HCT116 (cell line): ENCODE data around the gene CPNE9. TPM values are rescaled to one million over a fixed set of nuclear protein-coding genes. Genes with fewer than 3 reads are reported as not detected.

Source experiments
- ATAC-seq: fragments of 200-7000 bp; cut with Tn5 transposase; 2 replicates; pipeline ENCODE4 v1.9.1; 2020; ENCODE audit warnings: mild to moderate bottlenecking, moderate library complexity
- BruUV-seq: library from RNA; stranded (reverse); fragments of 400-500 nt; replicated peaks from 2 replicates; lab custom pipeline; 2021; lab: Mats Ljungman, UMichigan
- CTCF ChIA-PET: fragments of 300-600 bp; sonication (Branson Sonifier 250); formaldehyde crosslinking; loops from one replicate; lab custom pipeline; 2021; ENCODE audit warnings: antibody characterized with exemption; lab: Charles Lee
- POLR2A ChIA-PET: fragments of 300-600, 350-600 bp; sonication (Branson Sonifier 250); formaldehyde crosslinking; loops from one replicate; lab custom pipeline; 2021; ENCODE audit warnings: antibody characterized with exemption; lab: Charles Lee
- RAD21 ChIA-PET, 2 experiments: fragments of 300-600 bp; sonication (Branson Sonifier 250); formaldehyde crosslinking; loops; one replicate each; lab custom pipeline; 2023; ENCODE audit warnings: low total read pairs in 2 of 2; ENCODE audit not compliant: uncharacterized antibody in 2 of 2, unreplicated experiment in 2 of 2, low non-redundant PET in 1 of 2; lab: Charles Lee
- DNase-seq: peaks from one replicate; pipeline ENCODE4 v3.0.0-alpha.2; 2010; ENCODE audit warnings: low read depth, low spot score
- H2AFZ ChIP-seq: fragments of 200-600 bp; shearing (Covaris generic), sonication (generic); 2 replicates; pipeline ENCODE4 v1.6.1; 2017; ENCODE audit warnings: low read depth, mixed run types, mixed read lengths, antibody characterized with exemption, low read length; ENCODE audit not compliant: poor library complexity, severe bottlenecking
- H3K27ac ChIP-seq: 2 replicates; pipeline ENCODE4 v1.5.1; 2012; ENCODE audit warnings: low read depth, low read length
- H3K27me3 ChIP-seq: fragments of 200-600 bp; sonication (generic); 2 replicates; pipeline ENCODE4 v1.6.1; 2016; ENCODE audit warnings: mixed run types, low read length, mixed read lengths; ENCODE audit not compliant: insufficient read depth
- H3K36me3 ChIP-seq, 2 experiments: fragments of 200-500 bp in 1 of 2; fragments of 200-600 bp in 1 of 2; sonication (Bioruptor generic) in 1 of 2; sonication (generic) in 1 of 2; 2 replicates each; pipeline versions ENCODE4 v1.5.1 to v1.6.1; 2014 to 2016; ENCODE audit warnings: low read length in 2 of 2, inconsistent platforms in 1 of 2, mixed read lengths in 1 of 2, mixed run types in 1 of 2; ENCODE audit not compliant: insufficient read depth in 2 of 2, control insufficient read depth in 1 of 2
- H3K4me1 ChIP-seq, 2 experiments: fragments of 200-600 bp in 1 of 2; sonication (generic) in 1 of 2; 2 replicates each; pipeline versions ENCODE4 v1.5.1 to v1.6.1; 2012 to 2017; ENCODE audit warnings: low read length in 2 of 2, inconsistent platforms in 1 of 2, mild to moderate bottlenecking in 1 of 2, mixed read lengths in 1 of 2, mixed run types in 1 of 2, moderate library complexity in 1 of 2; ENCODE audit not compliant: insufficient read depth in 2 of 2, control insufficient read depth in 1 of 2
- H3K4me2 ChIP-seq: fragments of 200-600 bp; sonication (generic); 2 replicates; pipeline ENCODE4 v1.6.1; 2017; ENCODE audit warnings: mixed run types, low read length, mixed read lengths
- H3K4me3 ChIP-seq, 2 experiments: fragments of 200-600 bp in 1 of 2; sonication (generic) in 1 of 2; replicated peaks in 1 of 2; 2 replicates each; pipeline ENCODE4 v1.5.1; 2011 to 2016; ENCODE audit warnings: low read length in 2 of 2, control low read depth in 1 of 2, low read depth in 1 of 2, mild to moderate bottlenecking in 1 of 2, mixed read lengths in 1 of 2, mixed run types in 1 of 2
- H3K79me2 ChIP-seq: fragments of 200-600 bp; sonication (generic); 2 replicates; pipeline ENCODE4 v1.6.1; 2017; ENCODE audit warnings: mild to moderate bottlenecking, mixed run types, low read length, moderate library complexity, mixed read lengths; ENCODE audit not compliant: insufficient read depth
- H3K9ac ChIP-seq: fragments of 200-600 bp; sonication (generic); 2 replicates; pipeline ENCODE4 v1.6.1; 2016; ENCODE audit warnings: low read length, mixed read lengths
- H3K9me2 ChIP-seq: fragments of 200-600 bp; sonication (generic), shearing (Covaris generic); 2 replicates; pipeline ENCODE4 v1.6.1; 2017; ENCODE audit warnings: mixed run types, mild to moderate bottlenecking, moderate library complexity; ENCODE audit not compliant: insufficient read depth
- H3K9me3 ChIP-seq, 2 experiments: fragments of 200-500 bp in 1 of 2; fragments of 200-600 bp in 1 of 2; sonication (Bioruptor generic) in 1 of 2; sonication (generic) in 1 of 2; 2 replicates each; pipeline ENCODE4 v1.6.1; 2014 to 2017; ENCODE audit warnings: low read length in 2 of 2, mixed read lengths in 2 of 2, inconsistent platforms in 1 of 2, low read depth in 1 of 2, mild to moderate bottlenecking in 1 of 2, mixed run types in 1 of 2, moderate library complexity in 1 of 2; ENCODE audit not compliant: control insufficient read depth in 1 of 2, insufficient read depth in 1 of 2
- H4K20me1 ChIP-seq: fragments of 200-600 bp; sonication (generic), shearing (Covaris generic); 2 replicates; pipeline ENCODE4 v1.6.1; 2017; ENCODE audit warnings: mixed run types, mild to moderate bottlenecking, moderate library complexity; ENCODE audit not compliant: insufficient read depth
- JUND ChIP-seq: IDR thresholded peaks from 2 replicates; pipeline ENCODE4 v1.6.1; 2012
- POLR2A ChIP-seq: IDR thresholded peaks from 2 replicates; pipeline ENCODE4 v1.7.0; 2011; ENCODE audit warnings: borderline replicate concordance; ENCODE audit not compliant: insufficient read depth, insufficient read length; ENCODE audit errors: extremely low read depth
- SP1 ChIP-seq: IDR thresholded peaks from 2 replicates; pipeline ENCODE4 v1.6.1; 2012; ENCODE audit warnings: low read depth
- TCF7L2 ChIP-seq: IDR thresholded peaks from 2 replicates; pipeline ENCODE4 v1.7.0; 2011; ENCODE audit warnings: borderline replicate concordance, inconsistent platforms; ENCODE audit not compliant: insufficient read depth, insufficient read length; ENCODE audit errors: extremely low read depth
- ZNF274 ChIP-seq: fragments of 200-500 bp; sonication (Bioruptor generic); IDR thresholded peaks from 2 replicates; pipeline ENCODE4 v1.6.1; 2014; ENCODE audit warnings: mild to moderate bottlenecking, low read depth, low read length, inconsistent platforms
- intact Hi-C: fragments of 100-400 bp; cut with micrococcal nuclease; formaldehyde crosslinking; loops from 2 replicates; pipeline ENCODE4 v1.10.0; 2022
- total RNA-seq: library from RNA; stranded (reverse); gene quantifications from one replicate; pipeline ENCODE4 v1.2.1, GENCODE V29; 2021; ENCODE audit not compliant: unreplicated experiment
- TF ChIP-seq, protein P1 (sequence below): IDR thresholded peaks from 2 replicates; pipeline ENCODE4 v1.6.1; 2011; ENCODE audit warnings: mild to moderate bottlenecking, low read length, moderate library complexity; ENCODE audit not compliant: insufficient replicate concordance; ENCODE audit errors: extremely low read depth
- TF ChIP-seq, protein P2 (sequence below): IDR thresholded peaks from 2 replicates; pipeline ENCODE4 v1.6.1; 2012

Gene CPNE9
- total RNA-seq, 1 experiment from 2014 or later, result 0.98 TPM

DNA sequence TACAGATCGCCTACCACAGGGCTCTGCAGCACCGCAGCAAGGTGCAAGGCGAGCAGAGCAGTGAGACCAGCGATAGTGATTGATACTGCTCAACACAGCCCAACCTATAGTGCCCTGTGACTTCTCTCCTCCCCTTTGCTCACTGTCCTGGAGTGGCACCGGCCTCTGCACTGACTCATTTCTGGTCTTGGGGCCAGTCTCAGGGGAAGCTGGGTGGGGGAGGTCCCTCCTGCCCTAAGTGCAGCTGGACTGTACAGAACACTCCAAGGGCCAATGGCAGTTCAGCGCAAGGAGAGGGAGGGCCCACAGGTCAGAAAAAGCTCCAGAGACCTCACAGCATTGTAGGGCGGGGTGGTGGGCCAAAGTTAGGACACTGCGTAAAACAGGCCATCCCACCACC, 43.6 kb downstream of the CPNE9 start:
- H3K4me2 ChIP-seq, result no peak overlapping the region
- no peaks in the 10 kb centered on the region for H3K9me3 ChIP-seq
- no peak overlapping the region for H3K4me3 ChIP-seq
- no TSS peak for BruUV-seq
- RAD21 ChIA-PET, result no interaction called here
- POLR2A ChIA-PET, result no interaction called here
- CTCF ChIA-PET, result no interaction called here
- peaks cover 8 to 18% of the 10 kb centered on the region in 2 experiments for H3K4me1 ChIP-seq
- H3K9ac ChIP-seq, result no peak overlapping the region
- DNase-seq (no peak), ATAC-seq (no peak)
- H3K27me3 ChIP-seq, result no peaks in the 10 kb centered on the region
- peaks cover 8% of the 10 kb centered on the region for H3K79me2 ChIP-seq
- H2AFZ ChIP-seq, result no peak overlapping the region
- no peaks in the 10 kb centered on the region for H4K20me1 ChIP-seq
- peaks cover 46 to 66% of the 10 kb centered on the region in 2 experiments for H3K36me3 ChIP-seq
- no peak overlapping the region for H3K27ac ChIP-seq
- intact Hi-C loops, result no loop called here
- H3K9me2 ChIP-seq, result no peaks in the 10 kb centered on the region
- TF ChIP-seq, protein P1, sequence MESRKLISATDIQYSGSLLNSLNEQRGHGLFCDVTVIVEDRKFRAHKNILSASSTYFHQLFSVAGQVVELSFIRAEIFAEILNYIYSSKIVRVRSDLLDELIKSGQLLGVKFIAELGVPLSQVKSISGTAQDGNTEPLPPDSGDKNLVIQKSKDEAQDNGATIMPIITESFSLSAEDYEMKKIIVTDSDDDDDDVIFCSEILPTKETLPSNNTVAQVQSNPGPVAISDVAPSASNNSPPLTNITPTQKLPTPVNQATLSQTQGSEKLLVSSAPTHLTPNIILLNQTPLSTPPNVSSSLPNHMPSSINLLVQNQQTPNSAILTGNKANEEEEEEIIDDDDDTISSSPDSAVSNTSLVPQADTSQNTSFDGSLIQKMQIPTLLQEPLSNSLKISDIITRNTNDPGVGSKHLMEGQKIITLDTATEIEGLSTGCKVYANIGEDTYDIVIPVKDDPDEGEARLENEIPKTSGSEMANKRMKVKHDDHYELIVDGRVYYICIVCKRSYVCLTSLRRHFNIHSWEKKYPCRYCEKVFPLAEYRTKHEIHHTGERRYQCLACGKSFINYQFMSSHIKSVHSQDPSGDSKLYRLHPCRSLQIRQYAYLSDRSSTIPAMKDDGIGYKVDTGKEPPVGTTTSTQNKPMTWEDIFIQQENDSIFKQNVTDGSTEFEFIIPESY, result no peak
- TF ChIP-seq ZNF274 (no peak), POLR2A (no peak), TCF7L2 (no peak)

DNA sequence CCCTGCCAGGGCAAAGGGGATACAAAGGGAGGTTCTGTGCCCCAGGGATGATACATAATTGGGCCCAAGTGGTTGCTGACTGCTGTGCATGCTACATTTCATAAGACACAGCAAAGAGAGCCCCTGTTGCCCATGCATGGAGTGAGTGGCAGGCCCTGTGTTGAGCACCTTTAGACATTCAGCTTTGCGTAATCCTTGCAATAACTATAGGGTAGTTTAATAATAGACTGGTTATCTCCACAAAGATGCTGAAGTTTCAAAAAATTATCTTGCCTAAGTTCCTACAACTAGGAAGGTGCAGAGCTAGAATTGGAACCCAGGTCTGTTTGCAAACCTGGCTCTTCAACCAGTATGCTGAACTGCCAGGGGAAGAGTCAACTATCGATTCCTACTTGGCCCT, 44.4 kb downstream of the CPNE9 start:
- Histone ChIP-seq H3K9ac (no peak overlapping the region), H3K4me2 (no peak overlapping the region), H3K27ac (no peak overlapping the region), H3K9me2 (no peaks in the 10 kb centered on the region), H3K4me3 (no peak overlapping the region), H2AFZ (no peak overlapping the region), H3K4me1 (peaks cover 8 to 18% of the 10 kb centered on the region in 2 experiments), H3K79me2 (peaks cover 8% of the 10 kb centered on the region), H3K36me3 (peaks cover 42 to 58% of the 10 kb centered on the region in 2 experiments), H4K20me1 (no peaks in the 10 kb centered on the region), H3K9me3 (no peaks in the 10 kb centered on the region), H3K27me3 (no peaks in the 10 kb centered on the region)
- CTCF ChIA-PET, result no interaction called here
- RAD21 ChIA-PET, result no interaction called here
- TF ChIP-seq, protein P2, sequence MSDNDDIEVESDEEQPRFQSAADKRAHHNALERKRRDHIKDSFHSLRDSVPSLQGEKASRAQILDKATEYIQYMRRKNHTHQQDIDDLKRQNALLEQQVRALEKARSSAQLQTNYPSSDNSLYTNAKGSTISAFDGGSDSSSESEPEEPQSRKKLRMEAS, result no peak
- TF ChIP-seq JUND, result no peak
- TF ChIP-seq SP1, result no peak
- TF ChIP-seq, protein P1, result no peak
- POLR2A ChIA-PET, result no interaction called here
- BruUV-seq, result no TSS peak
- no peak for ATAC-seq
- no peak for DNase-seq
- intact Hi-C loops, result no loop called here
